Kidney epithelial cell (primary cell): ENCODE measurements around the gene PLA2G6. TPM values are rescaled to one million over a fixed set of nuclear protein-coding genes. Genes with fewer than 3 reads are reported as not detected.
"Not testable (repeated sequence)": the region's sequence is repeated elsewhere in the genome, so short reads cannot be mapped to it uniquely, and the experiment has no call there.

Experiments used
- DNase-seq: peaks from one replicate; pipeline ENCODE4 v3.0.0-alpha.2; 2010; ENCODE audit warnings: low read depth
- H3K27me3 ChIP-seq: 2 replicates; pipeline ENCODE4 v1.6.0; 2011; ENCODE audit warnings: low read length; ENCODE audit not compliant: control insufficient read depth, insufficient read depth
- H3K36me3 ChIP-seq: 2 replicates; pipeline ENCODE4 v1.5.1; 2011; ENCODE audit warnings: low read length; ENCODE audit not compliant: control insufficient read depth, insufficient read depth
- H3K4me3 ChIP-seq: 2 replicates; pipeline ENCODE4 v1.5.1; 2011; ENCODE audit warnings: low read depth, mild to moderate bottlenecking, control low read depth, low read length
- total RNA-seq: library from RNA; depleted of rRNA; stranded (reverse); fragments of >200 nt; gene quantifications from 2 replicates; pipeline ENCODE4 v1.2.3, GENCODE V29; 2015
- TF ChIP-seq, protein P1 (sequence below): IDR thresholded peaks from 2 replicates; pipeline ENCODE4 v1.5.1; 2011; ENCODE audit warnings: mild to moderate bottlenecking, moderate library complexity, low read length, control low read depth, inconsistent platforms; ENCODE audit not compliant: insufficient read depth, poor library complexity, severe bottlenecking

PLA2G6 gene
- total RNA-seq, 1 donor from 2014 or later: 15.5 TPM

DNA sequence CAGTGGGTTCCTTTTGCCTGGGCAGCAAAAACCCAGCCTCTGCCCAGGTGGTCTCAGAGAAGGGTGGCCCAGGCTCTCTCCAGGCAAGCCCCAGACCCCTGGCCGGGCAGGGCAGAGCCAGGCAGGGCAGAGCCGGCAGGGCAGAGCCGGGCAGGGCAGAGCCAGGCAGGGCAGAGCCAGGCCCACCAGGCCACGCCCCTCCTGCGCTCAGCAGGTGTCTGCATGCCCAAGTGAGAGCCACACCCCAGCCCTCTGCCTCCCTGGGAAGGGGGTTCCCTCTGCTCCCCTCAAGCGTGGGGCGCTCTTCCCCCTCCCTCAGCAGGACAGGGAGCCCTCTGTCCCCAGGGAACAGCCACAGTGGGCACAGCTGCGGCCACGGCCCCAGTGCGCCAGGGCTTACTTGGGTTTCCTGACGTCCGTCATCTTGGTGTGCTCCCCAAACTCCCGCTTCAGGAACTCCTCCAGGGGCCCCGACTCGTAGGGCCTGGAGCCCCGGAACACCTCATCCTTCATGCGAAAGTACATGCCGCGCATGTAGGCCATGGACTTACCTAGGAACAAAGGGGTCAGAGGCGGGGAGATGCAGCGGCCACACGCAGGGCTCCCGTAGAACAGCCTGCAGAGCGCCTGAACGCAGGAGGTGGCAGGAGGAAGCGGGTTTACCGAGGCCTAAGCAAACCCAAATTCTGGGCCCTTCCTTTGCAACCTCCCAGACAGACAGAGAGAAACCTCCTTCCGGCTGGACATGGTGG lies 61.1 kb downstream of the PLA2G6 start:
- Histone ChIP-seq H3K27me3 (no peaks in the 10 kb centered on the region), H3K4me3 (no peak overlapping the region), H3K36me3 (no peaks in the 10 kb centered on the region)
- TF ChIP-seq, protein P1, sequence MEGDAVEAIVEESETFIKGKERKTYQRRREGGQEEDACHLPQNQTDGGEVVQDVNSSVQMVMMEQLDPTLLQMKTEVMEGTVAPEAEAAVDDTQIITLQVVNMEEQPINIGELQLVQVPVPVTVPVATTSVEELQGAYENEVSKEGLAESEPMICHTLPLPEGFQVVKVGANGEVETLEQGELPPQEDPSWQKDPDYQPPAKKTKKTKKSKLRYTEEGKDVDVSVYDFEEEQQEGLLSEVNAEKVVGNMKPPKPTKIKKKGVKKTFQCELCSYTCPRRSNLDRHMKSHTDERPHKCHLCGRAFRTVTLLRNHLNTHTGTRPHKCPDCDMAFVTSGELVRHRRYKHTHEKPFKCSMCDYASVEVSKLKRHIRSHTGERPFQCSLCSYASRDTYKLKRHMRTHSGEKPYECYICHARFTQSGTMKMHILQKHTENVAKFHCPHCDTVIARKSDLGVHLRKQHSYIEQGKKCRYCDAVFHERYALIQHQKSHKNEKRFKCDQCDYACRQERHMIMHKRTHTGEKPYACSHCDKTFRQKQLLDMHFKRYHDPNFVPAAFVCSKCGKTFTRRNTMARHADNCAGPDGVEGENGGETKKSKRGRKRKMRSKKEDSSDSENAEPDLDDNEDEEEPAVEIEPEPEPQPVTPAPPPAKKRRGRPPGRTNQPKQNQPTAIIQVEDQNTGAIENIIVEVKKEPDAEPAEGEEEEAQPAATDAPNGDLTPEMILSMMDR: no peak
- no peak for DNase-seq

GRCh38 chr22:38118747-38119146 lies 62.9 kb downstream of the PLA2G6 start:
- not testable (repeated sequence) for H3K27me3 ChIP-seq, DNase-seq, H3K36me3 ChIP-seq, H3K4me3 ChIP-seq

- no peaks in the 10 kb centered on the region for H3K36me3 ChIP-seq
- TF ChIP-seq, protein P1: no peak
- H3K27me3 ChIP-seq: peaks cover 3% of the 10 kb centered on the region
- no peak for DNase-seq
- H3K4me3 ChIP-seq: no peak overlapping the region
These were observed 63.4 kb downstream of the PLA2G6 start for GRCh38 chr22:38118182-38118581.

DNA sequence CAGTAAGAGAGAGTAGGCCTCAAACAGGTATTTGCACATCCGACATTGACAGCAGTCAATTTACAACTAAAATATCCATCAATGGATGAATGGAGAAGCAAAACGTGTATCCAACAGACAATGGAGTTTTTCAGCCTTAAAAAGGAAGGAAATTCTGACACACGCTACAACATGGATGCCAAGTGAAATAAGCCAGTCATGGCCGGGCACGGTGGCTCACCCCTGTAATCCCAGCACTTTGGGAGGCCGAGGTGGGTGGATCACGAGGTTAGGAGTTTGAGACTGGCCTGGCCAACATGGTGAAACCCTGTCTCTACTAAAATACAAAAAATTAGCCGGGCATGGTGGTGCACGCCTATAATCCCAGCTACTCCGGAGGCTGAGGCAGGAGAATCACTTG lies 64.1 kb downstream of the PLA2G6 start:
- H3K36me3 ChIP-seq, H3K27me3 ChIP-seq, DNase-seq, H3K4me3 ChIP-seq: not testable (repeated sequence)

DNA sequence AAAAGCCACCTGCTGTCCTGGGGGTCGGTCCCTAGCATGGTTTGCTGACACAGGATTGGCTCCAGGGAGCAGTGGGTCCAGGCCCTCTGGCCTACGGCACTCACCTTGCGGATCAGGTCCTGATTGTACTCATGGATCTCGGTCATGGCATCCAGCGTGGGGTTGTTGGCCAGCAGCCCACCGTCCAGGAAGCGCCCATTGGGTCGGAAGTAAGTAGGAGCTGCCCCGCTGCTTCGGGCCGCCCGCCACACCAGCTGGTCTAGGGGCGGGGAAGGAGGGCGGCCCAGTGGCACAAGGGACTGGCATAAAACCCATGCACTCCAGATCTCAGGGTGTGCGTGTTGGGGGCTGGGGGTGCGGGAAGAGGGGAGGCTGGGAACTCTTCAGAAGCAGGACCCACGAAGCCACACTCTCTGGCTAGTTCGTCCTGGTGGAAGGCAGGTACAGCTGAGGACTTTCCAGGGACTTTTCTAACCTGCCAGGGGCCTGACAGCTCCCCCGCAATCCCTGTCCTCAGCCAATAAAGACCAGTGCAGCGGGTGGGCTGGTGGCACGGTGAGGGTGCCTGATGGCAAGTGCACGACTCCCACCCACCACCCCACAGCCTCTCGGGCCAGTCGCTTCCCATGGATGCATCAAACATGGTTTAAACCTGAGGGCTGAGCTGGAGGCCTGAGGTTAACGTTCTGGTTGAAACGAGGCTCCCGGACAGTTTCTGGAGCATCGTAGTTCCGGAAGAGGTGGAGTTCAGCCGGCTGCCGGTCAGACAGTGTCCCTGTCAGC lies 66.0 kb downstream of the PLA2G6 start:
- H3K27me3 ChIP-seq: peaks cover 3% of the 10 kb centered on the region
- TF ChIP-seq, protein P1: no peak
- no peaks in the 10 kb centered on the region for H3K36me3 ChIP-seq
- H3K4me3 ChIP-seq: no peak overlapping the region
- DNase-seq: no peak

GRCh38 chr22:38114484-38115398 lies 66.9 kb downstream of the PLA2G6 start:
- H3K27me3 ChIP-seq: peaks cover 3% of the 10 kb centered on the region
- peak; percentile 26 for DNase-seq
- TF ChIP-seq, protein P1: peak; percentile 96
- H3K36me3 ChIP-seq: no peaks in the 10 kb centered on the region
- H3K4me3 ChIP-seq: no peak overlapping the region
